B cell (primary cell): Measurements from ENCODE around the gene METTL9.

Experiments
- CTCF ChIP-seq: fragments of 200-600 bp; IDR thresholded peaks from one replicate; pipeline ENCODE4 v1.8.0; 2022; ENCODE audit warnings: antibody characterized with exemption, mild to moderate bottlenecking
- EZH2 ChIP-seq: IDR thresholded peaks from 2 replicates; pipeline ENCODE4 v1.6.1; 2012; ENCODE audit warnings: borderline replicate concordance, low read depth, mild to moderate bottlenecking, moderate library complexity, low read length; ENCODE audit not compliant: insufficient read depth, poor library complexity, severe bottlenecking

GRCh38 chr16:21704266-21704665 lies 104.9 kb downstream of the METTL9 start:
- TF ChIP-seq CTCF: no peak
- no peak for TF ChIP-seq EZH2
